Ovary (tissue), 3 donors: Measurements from ENCODE around the gene RRP15.

Experiments
- POLR2A ChIP-seq: fragments of 450-650 bp; IDR thresholded peaks from one replicate; pipeline ENCODE4 v1.6.1; 2017; ENCODE audit warnings: antibody characterized with exemption, mild to moderate bottlenecking, moderate library complexity
- TF ChIP-seq, protein P1 (sequence below), 3 donors: fragments of 450-650 bp in 2 of 3; fragments of 200-600 bp in 1 of 3; IDR thresholded peaks; one replicate each; pipeline versions ENCODE4 v1.5.1 to v1.8.0; 2016 to 2022; ENCODE audit warnings: antibody characterized with exemption in 3 of 3, mild to moderate bottlenecking in 1 of 3
- donor health status: DM: no; HTN: no; CAD: no.

DNA sequence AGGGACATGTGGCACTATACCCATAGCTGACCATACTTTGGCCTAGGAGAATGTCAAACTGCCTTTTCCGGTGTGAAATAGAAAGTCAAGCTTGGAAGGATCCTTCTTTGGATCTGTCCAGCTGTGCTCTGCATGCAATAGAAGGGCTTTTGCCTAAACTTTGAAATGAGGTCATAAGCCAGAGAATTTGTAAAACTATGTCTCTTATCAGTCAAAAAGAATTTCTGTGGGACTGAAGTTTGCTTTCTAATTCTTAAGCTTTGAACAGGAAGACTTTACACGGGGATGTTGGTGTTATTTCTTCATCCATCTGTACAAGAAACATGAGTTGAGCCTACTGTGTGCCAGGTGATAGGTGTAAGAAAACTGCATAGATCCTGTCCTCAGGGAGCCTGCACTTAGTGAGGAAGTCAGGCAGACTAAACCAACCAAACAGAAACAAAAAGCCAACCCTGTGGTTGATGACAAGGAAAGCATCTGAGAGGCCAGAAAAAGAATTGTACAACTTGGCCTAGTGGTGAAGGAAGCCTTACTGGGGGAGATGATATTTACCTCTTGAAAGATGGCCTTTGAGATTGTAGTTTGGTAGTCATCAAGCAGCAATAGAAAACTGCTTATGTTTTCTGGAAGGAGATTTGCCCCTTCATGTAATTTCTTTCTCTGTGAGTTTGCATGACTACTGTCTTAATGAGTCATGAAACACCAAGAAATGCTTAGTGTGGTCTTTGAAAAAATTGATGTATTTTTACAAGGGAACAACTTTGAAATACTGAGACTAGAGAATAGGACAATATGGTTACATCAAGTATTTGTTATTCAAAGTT, 84.8 kb downstream of the RRP15 start:
- TF ChIP-seq, protein P1, sequence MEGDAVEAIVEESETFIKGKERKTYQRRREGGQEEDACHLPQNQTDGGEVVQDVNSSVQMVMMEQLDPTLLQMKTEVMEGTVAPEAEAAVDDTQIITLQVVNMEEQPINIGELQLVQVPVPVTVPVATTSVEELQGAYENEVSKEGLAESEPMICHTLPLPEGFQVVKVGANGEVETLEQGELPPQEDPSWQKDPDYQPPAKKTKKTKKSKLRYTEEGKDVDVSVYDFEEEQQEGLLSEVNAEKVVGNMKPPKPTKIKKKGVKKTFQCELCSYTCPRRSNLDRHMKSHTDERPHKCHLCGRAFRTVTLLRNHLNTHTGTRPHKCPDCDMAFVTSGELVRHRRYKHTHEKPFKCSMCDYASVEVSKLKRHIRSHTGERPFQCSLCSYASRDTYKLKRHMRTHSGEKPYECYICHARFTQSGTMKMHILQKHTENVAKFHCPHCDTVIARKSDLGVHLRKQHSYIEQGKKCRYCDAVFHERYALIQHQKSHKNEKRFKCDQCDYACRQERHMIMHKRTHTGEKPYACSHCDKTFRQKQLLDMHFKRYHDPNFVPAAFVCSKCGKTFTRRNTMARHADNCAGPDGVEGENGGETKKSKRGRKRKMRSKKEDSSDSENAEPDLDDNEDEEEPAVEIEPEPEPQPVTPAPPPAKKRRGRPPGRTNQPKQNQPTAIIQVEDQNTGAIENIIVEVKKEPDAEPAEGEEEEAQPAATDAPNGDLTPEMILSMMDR (IDR thresholded peaks at IDR 0.05): no peak
- TF ChIP-seq POLR2A: no peak
